Fibroblast of lung (primary cell): ENCODE measurements around the gene UBQLN3.

ENCODE experiments used
- EZH2 ChIP-seq: IDR thresholded peaks from 2 replicates; pipeline ENCODE4 v1.5.1; 2012; ENCODE audit warnings: low read length, control low read depth, mild to moderate bottlenecking; ENCODE audit errors: missing control alignments
- TF ChIP-seq, protein P1 (sequence below), 2 donors: IDR thresholded peaks in 1 of 2; conservative IDR thresholded peaks in 1 of 2; 1 replicate in 1 of 2; 2 replicates in 1 of 2; pipeline ENCODE4 v1.5.1; 2011 to 2012; ENCODE audit warnings: low read length in 2 of 2, control low read depth in 1 of 2, inconsistent platforms in 1 of 2, low read depth in 1 of 2, mild to moderate bottlenecking in 1 of 2

DNA sequence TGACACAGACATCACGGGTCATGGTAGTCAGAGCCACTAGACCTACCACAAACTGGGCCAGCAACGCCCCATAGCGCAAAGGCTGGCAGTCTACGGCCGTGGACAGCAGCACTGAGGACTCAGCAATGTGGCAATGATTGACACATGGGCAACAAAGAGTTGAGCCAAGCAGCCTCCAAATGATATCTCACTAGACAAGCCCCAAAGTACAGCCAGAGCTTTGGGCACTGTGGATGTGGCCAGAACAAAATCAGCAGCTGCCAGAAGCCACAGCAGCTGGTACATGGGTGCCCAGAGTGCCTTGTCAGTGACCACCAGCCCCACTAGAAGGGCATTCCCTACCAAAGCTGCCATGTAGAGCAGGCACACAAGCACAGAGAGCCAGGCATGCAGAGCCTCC lies 18.0 kb upstream of the UBQLN3 start:
- TF ChIP-seq, protein P1, sequence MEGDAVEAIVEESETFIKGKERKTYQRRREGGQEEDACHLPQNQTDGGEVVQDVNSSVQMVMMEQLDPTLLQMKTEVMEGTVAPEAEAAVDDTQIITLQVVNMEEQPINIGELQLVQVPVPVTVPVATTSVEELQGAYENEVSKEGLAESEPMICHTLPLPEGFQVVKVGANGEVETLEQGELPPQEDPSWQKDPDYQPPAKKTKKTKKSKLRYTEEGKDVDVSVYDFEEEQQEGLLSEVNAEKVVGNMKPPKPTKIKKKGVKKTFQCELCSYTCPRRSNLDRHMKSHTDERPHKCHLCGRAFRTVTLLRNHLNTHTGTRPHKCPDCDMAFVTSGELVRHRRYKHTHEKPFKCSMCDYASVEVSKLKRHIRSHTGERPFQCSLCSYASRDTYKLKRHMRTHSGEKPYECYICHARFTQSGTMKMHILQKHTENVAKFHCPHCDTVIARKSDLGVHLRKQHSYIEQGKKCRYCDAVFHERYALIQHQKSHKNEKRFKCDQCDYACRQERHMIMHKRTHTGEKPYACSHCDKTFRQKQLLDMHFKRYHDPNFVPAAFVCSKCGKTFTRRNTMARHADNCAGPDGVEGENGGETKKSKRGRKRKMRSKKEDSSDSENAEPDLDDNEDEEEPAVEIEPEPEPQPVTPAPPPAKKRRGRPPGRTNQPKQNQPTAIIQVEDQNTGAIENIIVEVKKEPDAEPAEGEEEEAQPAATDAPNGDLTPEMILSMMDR (conservative IDR thresholded peaks at IDR 0.05 in 1 of 2, IDR thresholded peaks at IDR 0.05 in 1 of 2; ENCODE audit: low read depth in 1 of 2, low read length in 2 of 2) = no peak
- no peak for TF ChIP-seq EZH2
